Stimulated activated CD4-positive, alpha-beta T cell treated with anti-CD3 and anti-CD28 coated beads, Interleukin-1b, Interleukin-23, amount 100 ng/mL, for 1 hour (primary cell): ENCODE measurements around the gene MYBPH.

Source experiments
- DNase-seq, 2 donors: peaks; one replicate each; pipeline ENCODE4 v3.0.0-alpha.2; 2020; ENCODE audit warnings: low read depth in 2 of 2

Gene MYBPH

GRCh38 chr1:203166192-203166940 is 9.3 kb downstream of the MYBPH start:
- DNase-seq = no peak

GRCh38 chr1:203165800-203166161 is 9.8 kb downstream of the MYBPH start:
- no peak for DNase-seq

GRCh38 chr1:203165101-203165799 is 10.4 kb downstream of the MYBPH start:
- no peak for DNase-seq

- DNase-seq = no peak
These were observed 11.6 kb downstream of the MYBPH start for GRCh38 chr1:203163891-203164635.

GRCh38 chr1:203162403-203162802 is 13.2 kb downstream of the MYBPH start:
- DNase-seq = no peak

GRCh38 chr1:203161703-203162102 is 13.9 kb downstream of the MYBPH start:
- DNase-seq = no peak

- DNase-seq = no peak
These were observed 14.5 kb downstream of the MYBPH start for GRCh38 chr1:203161175-203161574.

- no peak for DNase-seq
These were observed 15.8 kb downstream of the MYBPH start for GRCh38 chr1:203159844-203160243.

- no peak for DNase-seq
These were observed 16.5 kb downstream of the MYBPH start for GRCh38 chr1:203158960-203159665.

- no peak for DNase-seq
These were observed 17.2 kb downstream of the MYBPH start for GRCh38 chr1:203158423-203158822.

- no peak for DNase-seq
These were observed 19.3 kb downstream of the MYBPH start for GRCh38 chr1:203156280-203156679.

- no peak for DNase-seq
These were observed 21.4 kb downstream of the MYBPH start for GRCh38 chr1:203153989-203154821.

GRCh38 chr1:203153051-203153988 is 22.3 kb downstream of the MYBPH start:
- DNase-seq = no peak

- DNase-seq = no peak
These were observed 23.2 kb downstream of the MYBPH start for GRCh38 chr1:203152158-203153034.

GRCh38 chr1:203151362-203152157 is 24.1 kb downstream of the MYBPH start:
- DNase-seq = no peak

GRCh38 chr1:203150511-203151297 is 24.9 kb downstream of the MYBPH start:
- no peak for DNase-seq

GRCh38 chr1:203149188-203149840 is 26.3 kb downstream of the MYBPH start:
- DNase-seq = no peak
